HG03457 (cell line): ENCODE measurements around the gene PPM1M.

Source experiments
- ATAC-seq: cut with Tn5 transposase; IDR thresholded peaks from one replicate; pipeline ENCODE4 v1.9.1; 2021; ENCODE audit warnings: moderate number of reproducible peaks; ENCODE audit not compliant: unreplicated experiment

Gene PPM1M

GRCh38 chr3:52293491-52294319, 48.1 kb downstream of the PPM1M start:
- ATAC-seq, result no peak

GRCh38 chr3:52294320-52295150, 49.0 kb downstream of the PPM1M start:
- ATAC-seq, result no peak

- no peak for ATAC-seq
Observed at GRCh38 chr3:52295671-52296208, 50.2 kb downstream of the PPM1M start.

- no peak for ATAC-seq
Observed at GRCh38 chr3:52297242-52298148, 51.9 kb downstream of the PPM1M start.

- ATAC-seq, result no peak
Observed at GRCh38 chr3:52298149-52299098, 52.9 kb downstream of the PPM1M start.

GRCh38 chr3:52299247-52299878, 53.8 kb downstream of the PPM1M start:
- ATAC-seq, result no peak
